Measurements from ENCODE around the gene CFAP77. TPM values are rescaled to one million over a fixed set of nuclear protein-coding genes. Genes with fewer than 3 reads are reported as not detected.

The CFAP77 gene
- total RNA-seq, 1 donor from 2014 or later: under 0.01 TPM

DNA sequence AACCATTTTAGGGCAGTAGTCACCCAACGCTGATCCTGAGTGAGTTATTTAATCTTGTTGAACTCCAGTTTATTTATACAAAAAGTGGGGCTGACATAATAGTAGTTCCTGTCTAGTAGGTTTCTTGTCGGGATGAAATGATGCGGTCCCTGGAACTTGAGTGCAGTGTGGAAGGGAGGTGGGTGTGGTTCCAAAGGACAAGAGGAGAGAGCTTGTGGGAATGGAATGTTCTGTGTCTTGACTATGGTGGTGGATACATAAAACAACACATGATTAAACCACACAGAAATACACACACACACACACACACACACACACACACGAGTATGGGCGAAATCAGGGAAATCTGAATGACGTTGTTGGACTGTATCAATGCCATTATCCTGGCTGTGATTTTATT is 106.3 kb downstream of the CFAP77 start:
- no peak for DNase-seq (ENCODE audit: low read depth in 2 of 2)

DNA sequence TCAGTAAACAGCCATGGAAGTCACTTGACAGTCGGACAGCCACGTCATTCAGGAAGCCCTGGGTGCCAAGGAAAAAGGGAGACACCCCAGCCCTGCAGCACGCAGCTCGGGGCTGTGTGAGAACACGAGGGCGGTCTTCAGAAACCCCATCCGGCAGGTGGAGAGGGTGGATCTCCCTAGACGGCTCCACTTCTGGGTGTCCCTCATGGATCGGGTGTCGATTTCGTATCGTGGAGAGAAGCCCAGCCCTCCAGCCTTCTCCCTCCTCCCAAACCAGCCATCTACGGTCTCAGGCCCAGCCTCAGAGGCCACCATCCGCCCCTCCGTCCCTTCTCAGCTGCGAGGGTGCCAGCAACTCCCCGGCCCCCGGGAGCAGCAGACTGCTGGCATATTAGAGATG is 106.9 kb downstream of the CFAP77 start:
- DNase-seq (ENCODE audit: low read depth in 2 of 2): no peak

DNA sequence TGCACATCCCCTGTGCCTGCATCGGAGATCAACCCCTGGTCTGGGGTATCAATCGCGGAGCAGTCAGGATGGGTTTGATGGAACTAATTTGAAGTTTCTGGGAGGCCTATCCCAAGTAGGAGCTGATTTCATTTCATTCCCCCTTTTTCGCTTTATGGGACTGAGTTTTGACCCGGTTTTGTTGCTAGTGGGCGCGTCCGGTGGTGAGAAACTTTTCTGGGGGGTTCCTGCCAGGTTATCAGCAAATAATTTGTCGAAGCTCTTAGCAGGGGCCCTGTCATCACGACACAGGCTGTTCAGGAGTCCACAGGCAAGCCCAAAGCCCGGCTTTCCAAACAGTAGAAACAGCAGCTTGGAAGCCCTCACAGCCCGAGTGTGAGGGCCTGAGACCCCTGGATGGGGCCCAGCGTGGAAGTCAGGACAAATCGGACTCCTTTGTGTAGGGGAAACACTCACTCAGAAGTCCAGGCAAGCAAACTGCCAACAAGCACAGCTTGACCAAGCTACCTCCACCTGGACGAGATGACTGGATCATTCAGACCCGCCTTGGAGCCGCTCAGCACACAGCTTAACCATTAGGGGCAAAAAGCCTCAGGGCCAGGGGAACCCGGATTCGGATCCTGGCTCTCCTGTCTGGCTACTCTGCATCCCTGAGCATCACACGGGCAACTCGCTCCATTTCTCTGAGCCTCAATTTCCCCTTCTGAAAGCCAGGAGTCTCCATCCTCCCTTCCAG is 108.0 kb downstream of the CFAP77 start:
- no peak for DNase-seq (ENCODE audit: low read depth in 2 of 2)

DNA sequence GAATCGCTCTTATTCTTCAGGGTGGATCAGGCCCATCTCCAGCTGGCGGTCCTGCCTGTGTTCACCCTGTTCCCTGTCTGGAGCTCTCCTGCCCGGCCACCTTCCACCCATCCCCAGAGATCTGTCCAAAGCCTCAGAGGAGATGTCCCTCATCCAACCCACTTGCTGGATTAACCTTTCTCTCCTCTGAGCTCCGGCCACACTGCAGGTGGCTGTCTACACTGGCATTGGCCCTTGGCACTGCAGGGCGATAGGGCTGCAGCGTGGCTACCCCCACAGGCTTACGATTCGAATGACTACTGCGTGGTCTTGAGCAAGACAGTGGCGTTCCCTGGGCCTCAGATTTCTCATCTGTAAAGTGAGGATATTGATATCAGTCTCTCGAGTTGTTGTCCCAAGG is 108.6 kb downstream of the CFAP77 start:
- DNase-seq (ENCODE audit: low read depth in 2 of 2): no peak

DNA sequence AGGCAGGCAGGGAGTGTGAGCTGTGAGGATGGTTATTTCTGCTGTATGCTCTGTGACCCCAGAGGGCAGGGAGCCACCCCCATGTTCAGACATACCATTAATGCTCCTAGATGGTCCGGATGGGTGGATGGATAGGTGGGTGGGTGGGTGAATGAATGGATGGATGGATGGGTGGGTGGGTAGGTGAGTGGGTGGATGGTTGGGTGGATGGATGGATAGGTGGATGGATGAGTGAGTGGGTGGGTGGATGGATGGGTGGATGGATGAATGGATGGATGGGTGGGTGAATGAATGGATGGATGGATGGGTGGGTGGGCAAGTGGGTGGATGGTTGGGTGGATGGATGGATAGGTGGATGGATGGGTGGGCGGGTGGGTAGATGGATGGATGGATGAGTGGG is 109.0 kb downstream of the CFAP77 start:
- DNase-seq (ENCODE audit: low read depth in 2 of 2): no peak

DNA sequence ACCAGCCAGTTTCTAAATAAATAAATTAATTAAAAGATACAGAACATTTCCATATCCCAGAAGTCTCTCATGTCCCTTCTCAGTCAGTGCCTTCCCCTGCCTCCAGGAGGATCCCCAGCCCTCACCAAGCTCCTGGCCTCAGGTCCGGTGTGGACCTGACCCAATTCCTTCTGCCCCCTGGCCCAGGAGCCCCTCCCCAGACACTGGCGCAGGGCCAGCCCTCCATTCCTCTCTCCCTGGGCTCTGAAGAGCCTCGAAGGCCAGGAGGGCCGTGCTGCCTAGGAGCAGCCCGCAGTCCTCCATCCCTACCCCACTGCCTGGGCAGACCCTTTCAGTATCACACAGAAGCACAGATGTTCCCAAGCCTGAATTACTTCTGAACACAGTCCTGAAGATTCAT is 110.6 kb downstream of the CFAP77 start:
- no peak for DNase-seq (ENCODE audit: low read depth in 2 of 2)

DNA sequence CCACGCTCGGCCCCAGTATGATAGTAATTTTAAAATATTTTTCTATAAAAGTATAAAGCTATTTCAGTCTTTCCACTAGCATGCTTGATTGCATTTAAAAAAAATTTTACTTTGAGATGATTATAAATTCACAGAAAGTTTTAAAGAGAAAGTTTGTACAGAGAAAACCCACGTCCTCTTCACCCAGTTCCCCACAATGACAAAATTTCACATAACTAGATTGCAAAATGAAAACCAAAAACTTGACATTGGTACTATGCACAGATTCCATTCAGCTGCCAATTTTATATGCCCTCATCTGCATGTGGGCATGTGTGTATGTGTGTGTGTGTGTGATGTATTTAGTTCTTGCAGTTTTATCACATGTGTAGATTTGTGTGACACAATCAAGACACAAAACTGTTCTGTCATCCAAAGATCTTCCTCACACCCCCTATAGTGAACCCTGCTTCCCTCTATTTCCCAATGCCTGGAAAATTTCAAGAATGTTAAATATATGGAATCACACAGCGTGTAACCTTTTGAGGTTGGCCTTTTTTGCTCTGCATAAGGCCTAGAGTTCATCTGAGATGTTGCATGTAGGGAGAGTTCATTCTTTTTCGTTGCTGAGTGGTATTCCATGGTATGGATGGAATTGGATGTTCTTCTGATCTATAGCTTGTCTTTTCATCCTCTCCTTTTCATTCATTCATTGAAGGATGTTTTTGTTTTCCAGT is 115.5 kb downstream of the CFAP77 start:
- no peak for DNase-seq (ENCODE audit: low read depth in 2 of 2)

DNA sequence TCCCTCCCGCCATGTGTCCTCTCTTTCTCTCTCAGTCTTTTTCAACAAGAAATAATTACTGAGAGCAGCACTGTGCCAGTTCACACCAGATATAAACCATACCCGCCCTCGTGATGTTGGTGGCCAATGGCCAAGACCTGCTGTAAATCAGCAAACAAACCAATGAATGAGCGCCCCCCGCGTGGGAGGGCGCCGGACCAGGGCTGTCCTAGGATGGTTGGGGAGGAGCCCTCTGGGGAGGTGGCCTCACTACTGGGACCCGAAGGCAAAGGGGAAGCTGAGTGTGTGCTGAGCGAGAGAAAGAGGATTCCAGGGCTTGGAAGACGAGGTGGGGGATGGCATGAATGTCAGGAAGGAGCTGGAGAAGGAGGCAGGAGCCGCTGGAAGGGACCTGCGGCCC is 121.2 kb downstream of the CFAP77 start:
- DNase-seq (ENCODE audit: low read depth in 2 of 2): no peak

GRCh38 chr9:132531710-132532570 is 121.9 kb downstream of the CFAP77 start:
- no peak for DNase-seq (ENCODE audit: low read depth in 2 of 2)

DNA sequence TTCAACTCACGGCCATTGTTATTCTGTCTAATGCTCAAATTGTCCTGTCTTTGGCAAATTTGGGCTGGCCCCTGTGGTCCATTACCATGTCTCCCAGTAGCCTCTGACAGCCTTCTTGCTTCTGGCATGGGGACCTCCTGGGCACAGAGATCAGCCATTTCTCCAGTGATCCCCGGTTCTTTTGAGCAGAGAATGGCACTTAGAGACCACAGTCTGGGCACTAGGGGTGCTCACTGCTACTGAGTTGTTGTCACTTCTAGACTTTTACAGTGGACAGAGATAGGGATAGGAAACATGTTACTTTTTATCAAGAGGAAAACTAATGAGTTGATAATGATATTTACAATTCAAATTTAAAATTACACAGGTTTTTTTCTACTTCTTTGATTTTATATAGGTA is 124.8 kb downstream of the CFAP77 start:
- no peak for DNase-seq (ENCODE audit: low read depth in 2 of 2)

DNA sequence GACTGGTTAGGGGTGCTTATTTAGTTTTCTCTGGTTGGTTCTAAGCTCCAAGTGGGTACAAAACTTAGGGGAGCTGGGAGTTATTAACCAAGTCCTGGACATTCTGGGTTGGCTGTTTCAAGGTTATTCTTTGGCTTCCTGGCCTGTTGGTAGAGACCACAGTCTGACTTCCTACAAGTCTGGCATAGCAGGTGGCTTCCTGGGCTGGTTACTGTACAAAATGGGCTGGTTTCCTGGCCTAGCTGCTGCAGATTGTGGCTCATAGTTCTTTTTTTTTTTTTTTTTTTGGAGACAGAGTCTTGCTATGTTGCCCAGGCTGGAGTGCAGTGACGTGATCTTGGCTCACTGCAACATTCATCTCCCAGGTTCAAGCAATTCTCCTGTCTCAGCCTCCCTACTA is 126.1 kb downstream of the CFAP77 start:
- no peak for DNase-seq (ENCODE audit: low read depth in 2 of 2)

- no peak for DNase-seq (ENCODE audit: low read depth in 2 of 2)
These were observed 127.3 kb downstream of the CFAP77 start for GRCh38 chr9:132537352-132537751.

DNA sequence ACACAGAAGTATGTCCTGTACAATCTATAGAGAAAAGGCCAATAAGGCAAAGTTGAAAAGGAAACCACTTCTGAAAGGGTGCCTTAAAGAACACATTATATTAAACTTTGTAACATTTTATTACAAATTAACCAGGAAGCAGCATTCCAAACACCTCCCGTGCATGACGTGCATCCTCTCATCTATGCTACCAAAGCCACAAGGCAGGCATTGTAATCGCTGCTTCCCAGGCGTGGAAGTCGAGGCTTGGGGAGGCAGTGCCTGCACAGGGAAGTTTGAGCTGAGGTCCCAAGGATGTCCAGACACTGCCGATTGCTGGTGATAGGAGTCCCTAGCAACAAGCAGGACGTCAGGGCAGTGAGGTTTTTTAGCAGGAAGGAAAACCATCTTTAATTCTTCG is 128.1 kb downstream of the CFAP77 start:
- DNase-seq (ENCODE audit: low read depth in 2 of 2): no peak

DNA sequence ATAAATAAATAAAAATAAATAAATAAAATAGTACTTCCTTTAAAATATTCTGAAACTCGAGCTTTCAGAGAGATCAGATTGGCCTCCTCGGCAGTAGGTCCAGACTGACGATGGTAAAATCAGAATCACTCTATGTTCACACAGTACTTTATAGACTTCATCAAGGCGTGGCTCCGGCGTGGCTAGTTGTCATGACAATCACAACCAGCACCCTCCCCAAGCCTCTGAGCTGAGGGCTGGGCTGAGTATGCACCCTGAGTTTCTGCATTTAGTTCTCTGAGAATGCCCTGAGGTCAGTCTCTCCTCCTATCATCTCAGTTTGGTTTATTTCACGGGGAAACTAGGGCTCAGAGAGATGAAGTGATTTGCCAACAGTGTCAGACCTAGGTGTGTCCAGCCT is 129.1 kb downstream of the CFAP77 start:
- no peak for DNase-seq (ENCODE audit: low read depth in 2 of 2)

DNA sequence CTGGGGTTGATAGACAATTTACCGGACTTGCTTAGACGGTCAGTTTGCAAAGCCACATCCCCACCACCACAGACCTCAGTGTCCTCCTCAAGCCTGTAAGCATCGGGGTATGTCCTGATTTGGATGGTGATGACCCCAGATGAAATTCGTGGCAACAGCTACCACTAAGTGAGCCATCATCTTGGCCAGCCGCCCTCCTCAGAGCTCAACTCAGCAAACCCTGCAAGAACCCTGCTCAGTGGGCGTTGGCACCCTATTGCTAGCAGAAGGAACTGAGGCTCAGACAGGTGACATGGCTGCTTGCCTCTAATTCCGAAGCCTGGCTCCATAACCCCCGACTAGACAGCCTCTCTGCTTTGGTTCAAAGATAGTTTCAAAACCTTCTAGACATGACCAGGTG is 131.0 kb downstream of the CFAP77 start:
- no peak for DNase-seq (ENCODE audit: low read depth in 2 of 2)

DNA sequence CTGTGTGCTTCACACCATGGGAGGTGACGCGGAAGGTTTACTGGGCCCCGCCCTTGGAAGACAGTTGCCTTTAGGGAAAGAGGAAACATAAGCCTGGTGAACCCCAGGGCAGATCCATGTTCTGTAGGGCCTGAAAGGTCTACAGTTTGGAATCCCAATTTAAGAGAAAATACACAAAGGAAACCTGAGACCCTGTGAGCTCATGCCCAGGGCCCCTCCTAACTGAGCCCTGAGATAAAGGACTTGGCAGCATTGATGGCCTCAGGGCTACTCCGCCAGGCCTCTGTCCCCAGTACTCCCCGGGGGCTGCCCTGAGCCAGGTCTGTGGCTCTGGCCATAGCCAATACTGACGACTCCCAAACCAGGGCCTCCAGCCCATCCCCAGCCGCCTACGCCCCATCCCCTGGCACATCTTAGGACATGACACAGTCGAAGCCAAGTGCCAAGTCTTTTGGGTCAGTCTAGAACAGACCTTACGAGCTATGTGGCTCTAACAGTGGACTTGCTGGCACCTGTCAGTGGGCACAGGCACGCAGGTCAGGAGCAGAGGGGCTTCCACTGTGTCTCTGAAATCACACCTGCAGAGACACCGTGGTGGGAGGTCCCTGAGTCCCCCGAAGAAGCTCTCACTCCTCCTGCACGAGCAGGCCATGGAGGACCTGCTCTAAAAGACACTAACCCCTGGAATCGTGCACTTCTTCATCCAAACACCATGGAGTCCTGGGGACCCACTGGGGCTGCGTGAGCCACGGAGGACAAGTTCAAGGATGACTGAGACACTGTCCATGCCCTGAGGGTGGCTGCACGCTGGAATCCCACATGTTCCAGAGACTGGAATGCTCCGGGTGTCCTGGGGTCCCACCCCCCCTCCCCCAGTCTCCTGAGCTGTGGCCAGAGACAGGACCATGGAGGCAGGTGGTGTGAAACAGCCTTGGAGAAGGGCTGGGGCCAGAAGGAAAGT is 132.1 kb downstream of the CFAP77 start:
- no peak for DNase-seq (ENCODE audit: low read depth in 2 of 2)

GRCh38 chr9:132543251-132543650 is 133.2 kb downstream of the CFAP77 start:
- no peak for DNase-seq (ENCODE audit: low read depth in 2 of 2)

- DNase-seq (ENCODE audit: low read depth in 2 of 2): no peak
These were observed 133.9 kb downstream of the CFAP77 start for GRCh38 chr9:132543960-132544359.

- no peak for DNase-seq (ENCODE audit: low read depth in 2 of 2)
These were observed 135.6 kb downstream of the CFAP77 start for GRCh38 chr9:132545578-132545977.

DNA sequence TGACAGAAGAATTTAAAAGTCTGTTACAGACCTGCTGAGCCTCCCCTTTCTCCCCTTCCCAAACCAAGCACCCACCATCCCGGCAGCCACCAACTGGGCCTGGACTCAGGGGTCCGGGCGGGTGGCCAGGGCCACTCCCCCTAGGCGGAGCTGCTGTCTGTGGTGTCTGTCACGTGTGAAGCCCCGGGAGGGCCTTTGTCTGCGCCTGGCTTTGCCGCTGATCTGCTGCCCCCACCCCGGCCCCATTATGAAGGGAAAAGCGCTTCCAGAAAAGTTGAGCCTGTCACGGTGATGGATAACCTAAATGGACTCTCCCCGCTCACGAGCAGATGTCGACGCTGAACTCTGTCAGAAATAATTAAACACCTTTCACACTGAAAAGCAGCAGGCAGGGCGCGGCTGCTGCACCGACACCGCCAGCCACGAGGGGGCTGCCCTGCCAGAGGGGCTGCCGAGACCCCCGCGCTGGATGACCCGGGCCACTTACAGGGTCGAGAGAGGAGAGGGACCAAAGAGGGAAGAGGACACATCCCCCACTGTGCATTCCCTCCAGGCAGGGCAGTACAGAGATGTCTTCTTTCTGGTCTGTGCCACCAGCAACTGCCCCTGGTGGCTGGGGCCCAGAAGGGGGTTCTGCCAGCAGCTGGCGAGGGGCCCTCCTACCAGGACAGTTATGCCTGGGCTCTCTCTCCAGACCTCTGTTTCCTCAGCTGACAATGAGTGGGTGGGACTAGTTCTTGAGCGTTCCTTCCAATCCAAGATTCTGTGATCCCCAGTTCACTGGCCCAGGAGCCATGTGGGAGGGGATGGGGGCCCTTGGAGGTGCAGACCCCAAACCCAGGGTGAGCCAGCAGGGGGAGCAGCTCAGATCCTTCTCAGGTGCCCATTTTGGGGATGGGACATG is 136.4 kb downstream of the CFAP77 start:
- DNase-seq (ENCODE audit: low read depth in 2 of 2): peak; percentile 15 to 80
